ENCODE data around the gene ZNF667.
A peak's percentile ranks its signal among the peaks of the same experiment; 100 is the strongest.

The ZNF667 gene

DNA sequence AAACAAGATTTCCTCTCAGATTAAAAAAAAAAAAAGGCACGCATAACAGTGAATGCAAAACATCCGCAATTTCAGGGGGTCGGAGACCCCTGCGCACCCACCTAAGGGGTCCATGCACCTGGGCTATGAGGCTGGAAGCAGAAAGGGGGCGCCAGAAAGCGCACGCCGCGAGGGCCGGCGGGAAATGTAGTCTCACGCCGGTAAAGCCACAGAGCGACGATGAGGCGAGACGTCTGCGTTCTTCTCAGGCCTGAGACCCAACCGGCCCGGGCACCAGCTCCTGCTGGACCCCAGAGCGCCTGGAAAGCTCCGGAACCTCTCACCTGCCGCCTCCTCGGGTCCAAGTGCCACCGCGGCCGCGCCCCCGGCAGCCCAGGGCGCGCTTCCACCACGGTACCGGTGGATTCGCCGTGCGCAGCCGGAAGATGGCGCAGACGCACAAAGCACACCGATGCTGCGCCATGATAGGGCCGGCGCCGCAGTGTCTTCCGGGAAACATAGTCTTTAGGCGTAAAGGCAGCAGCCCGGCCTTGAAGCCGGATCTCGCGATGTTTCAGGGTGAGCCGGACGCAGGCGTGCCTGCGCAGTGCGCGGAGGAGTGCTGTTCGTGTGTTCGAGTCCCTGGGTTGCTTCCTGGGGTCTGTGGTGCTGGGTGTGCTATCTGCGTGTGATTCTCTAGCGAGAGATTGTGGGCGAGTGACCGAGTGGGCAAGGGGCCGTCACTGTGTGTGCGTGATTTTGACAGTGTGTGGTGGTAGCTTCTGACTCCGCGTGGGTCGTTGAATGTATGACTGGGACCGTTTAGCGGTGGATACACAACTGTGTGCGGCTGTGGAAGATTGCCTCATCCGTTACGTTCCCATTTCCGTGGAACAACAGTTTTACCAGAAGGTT lies 83.8 kb downstream of the ZNF667 start, which contains the start of gene ZNF582:
Gene ZNF582, minus strand, starts transcription at position 416 of the 894 bp plus-strand sequence. CDS start 1,782 bp downstream, outside the sequence.
- DNase-seq (ENCODE audit: low spot score) (peak; percentile 93), FAIRE-seq (peak; percentile 67)
